Measurements from ENCODE around the gene FUT1.

DNA sequence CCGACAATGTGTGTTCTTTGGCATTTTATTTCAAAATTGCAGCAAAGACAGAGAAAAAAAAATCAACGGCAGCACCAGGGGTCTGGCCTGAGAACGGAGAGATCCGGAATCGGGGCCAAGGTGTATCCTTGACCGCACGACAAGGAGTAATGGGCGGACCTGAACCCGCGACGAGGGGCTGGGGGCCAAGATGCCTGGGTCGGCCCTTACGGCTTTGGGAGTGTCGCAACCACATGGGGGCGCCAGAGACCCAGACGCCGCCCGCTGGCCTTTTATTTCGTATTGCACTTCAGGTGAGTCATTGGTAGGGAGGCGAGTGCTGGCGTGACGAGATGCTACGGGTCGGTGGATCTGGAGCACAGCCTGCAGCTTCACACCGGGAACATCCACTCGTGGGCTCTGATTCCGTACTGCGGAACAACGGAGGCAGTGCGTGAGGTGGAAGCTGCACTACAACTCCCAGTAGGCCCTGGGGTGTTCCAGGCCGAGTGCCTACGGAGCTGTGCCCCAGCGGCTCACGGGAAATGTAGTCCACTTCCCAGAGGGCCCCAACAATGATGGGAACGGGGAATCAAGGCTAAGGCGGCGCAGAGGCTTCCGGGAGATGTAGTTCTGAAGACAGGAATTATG lies 42.7 kb upstream of the FUT1 start:
- TF ChIP-seq EZH2 (IDR thresholded peaks at IDR 0.05; ENCODE audit: borderline replicate concordance, low read depth, low read length, severe bottlenecking) (no peak), POLR2A (IDR thresholded peaks at IDR 0.05; ENCODE audit: low read depth, low read length) (peak; percentile 48), JUN (IDR thresholded peaks at IDR 0.05; ENCODE audit: borderline replicate concordance, insufficient read depth, insufficient read length, low read depth) (peak; percentile 38), POLR2AphosphoS5 (IDR thresholded peaks at IDR 0.05; ENCODE audit: insufficient read depth, low read depth, low read length) (peak; percentile 73), FOS (IDR thresholded peaks at IDR 0.05; ENCODE audit: borderline replicate concordance, insufficient read depth, low read length) (peak; percentile 66), MYC (IDR thresholded peaks at IDR 0.05; ENCODE audit: low read depth, low read length) (no peak), GATA2 (IDR thresholded peaks at IDR 0.05; ENCODE audit: insufficient read depth, insufficient read length, low read depth, low read length) (no peak)
- TF ChIP-seq, protein P1, sequence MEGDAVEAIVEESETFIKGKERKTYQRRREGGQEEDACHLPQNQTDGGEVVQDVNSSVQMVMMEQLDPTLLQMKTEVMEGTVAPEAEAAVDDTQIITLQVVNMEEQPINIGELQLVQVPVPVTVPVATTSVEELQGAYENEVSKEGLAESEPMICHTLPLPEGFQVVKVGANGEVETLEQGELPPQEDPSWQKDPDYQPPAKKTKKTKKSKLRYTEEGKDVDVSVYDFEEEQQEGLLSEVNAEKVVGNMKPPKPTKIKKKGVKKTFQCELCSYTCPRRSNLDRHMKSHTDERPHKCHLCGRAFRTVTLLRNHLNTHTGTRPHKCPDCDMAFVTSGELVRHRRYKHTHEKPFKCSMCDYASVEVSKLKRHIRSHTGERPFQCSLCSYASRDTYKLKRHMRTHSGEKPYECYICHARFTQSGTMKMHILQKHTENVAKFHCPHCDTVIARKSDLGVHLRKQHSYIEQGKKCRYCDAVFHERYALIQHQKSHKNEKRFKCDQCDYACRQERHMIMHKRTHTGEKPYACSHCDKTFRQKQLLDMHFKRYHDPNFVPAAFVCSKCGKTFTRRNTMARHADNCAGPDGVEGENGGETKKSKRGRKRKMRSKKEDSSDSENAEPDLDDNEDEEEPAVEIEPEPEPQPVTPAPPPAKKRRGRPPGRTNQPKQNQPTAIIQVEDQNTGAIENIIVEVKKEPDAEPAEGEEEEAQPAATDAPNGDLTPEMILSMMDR (IDR thresholded peaks at IDR 0.05; ENCODE audit: extremely low read depth in 1 of 2, insufficient read depth in 1 of 2, low read depth in 1 of 2, low read length in 2 of 2), result peak; percentile 94 to 96
- TF ChIP-seq, protein P2, sequence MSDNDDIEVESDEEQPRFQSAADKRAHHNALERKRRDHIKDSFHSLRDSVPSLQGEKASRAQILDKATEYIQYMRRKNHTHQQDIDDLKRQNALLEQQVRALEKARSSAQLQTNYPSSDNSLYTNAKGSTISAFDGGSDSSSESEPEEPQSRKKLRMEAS (IDR thresholded peaks at IDR 0.05; ENCODE audit: insufficient read depth, insufficient read length), result no peak
